ENCODE results near the gene ARFGEF3. TPM values are rescaled to one million over a fixed set of nuclear protein-coding genes. Genes with fewer than 3 reads are reported as not detected.

Gene ARFGEF3
- total RNA-seq, 2 donors from 2014 or later = 13.5 to 21.8 TPM

DNA sequence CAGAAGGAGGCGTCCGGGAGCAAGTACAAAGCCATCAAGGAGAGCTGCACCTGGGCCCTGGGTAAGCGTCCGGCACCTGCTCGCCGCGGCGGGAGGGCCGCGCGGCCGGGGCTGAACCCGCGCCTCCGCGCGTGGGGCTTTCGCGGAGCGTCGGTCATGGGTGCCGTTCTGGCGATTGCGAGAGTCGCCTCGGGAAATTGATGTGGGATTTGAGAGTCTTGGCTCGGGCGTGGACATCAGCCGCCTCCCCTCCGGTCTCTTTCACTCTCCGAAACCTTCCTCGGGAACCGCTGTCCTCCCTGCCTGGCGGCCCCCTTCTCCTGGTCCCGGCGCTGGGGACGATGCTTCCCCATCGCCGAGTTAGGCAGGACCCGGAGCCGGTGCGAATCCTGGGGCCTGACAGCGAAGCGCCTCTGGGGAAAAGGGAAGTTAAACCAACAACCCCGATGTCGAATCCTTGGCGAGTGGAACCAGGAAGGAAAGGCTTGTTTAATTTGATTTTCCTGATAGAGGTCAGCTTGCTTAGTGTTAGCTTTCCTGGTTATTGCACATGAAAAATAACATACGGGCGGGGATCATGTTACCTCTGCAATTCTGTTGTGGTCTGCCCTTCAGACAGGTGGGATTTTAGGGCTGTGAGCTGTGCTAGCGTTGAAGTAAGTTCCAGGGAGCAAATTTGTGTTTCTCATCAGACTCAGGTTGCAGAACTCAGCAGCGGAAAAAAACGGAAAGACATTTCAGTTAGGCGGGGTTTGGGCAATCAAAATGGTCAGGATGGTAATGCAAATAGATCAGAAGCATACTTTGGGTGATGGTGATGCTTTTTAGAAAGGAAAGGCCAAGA lies 594 bp downstream of the ARFGEF3 start:
- ATAC-seq = peak; percentile 70

GRCh38 chr6:138162955-138163575 lies 1.3 kb downstream of the ARFGEF3 start:
- no peak for ATAC-seq
- WGBS, 2 donors = 36 to 38% methylated on average over 5 of the region's 5 CpGs
- H3K27ac ChIP-seq = peak overlapping the region in 2 of 4 donors; percentile 84 to 95
- TF ChIP-seq CTCF (IDR thresholded peaks at IDR 0.05) (no peak), POLR2A (IDR thresholded peaks at IDR 0.05) (no peak)
- H3K4me3 ChIP-seq = peak overlapping the region in 1 of 2 donors; percentile 57
- H3K9me3 ChIP-seq = no peaks in the 10 kb centered on the region
- no peak for DNase-seq
- H3K36me3 ChIP-seq (replicated peaks in 1 of 2; ENCODE audit: insufficient read depth in 1 of 2, low read depth in 2 of 2) = no peaks in the 10 kb centered on the region
- intact Hi-C loops (cut with DNase I) = no loop called here
- H3K4me1 ChIP-seq = peaks cover 30% of the 10 kb centered on the region
- H3K27me3 ChIP-seq = no peaks in the 10 kb centered on the region

More for the DNA sequence above, 594 bp downstream of the ARFGEF3 start:
- H3K27me3 ChIP-seq = no peaks in the 10 kb centered on the region
- peak in 2 of 3 donors; percentile 71 to 78 for TF ChIP-seq POLR2A (IDR thresholded peaks at IDR 0.05)
- TF ChIP-seq CTCF (IDR thresholded peaks at IDR 0.05) = no peak
- H3K36me3 ChIP-seq (replicated peaks in 1 of 2; ENCODE audit: insufficient read depth in 1 of 2, low read depth in 2 of 2) = no peaks in the 10 kb centered on the region
- 1 to 4% methylated on average over 28 to 53 of the region's 53 CpGs for WGBS, 2 donors
- H3K4me3 ChIP-seq = peak overlapping the region; percentile 57 to 77
- no peaks in the 10 kb centered on the region for H3K9me3 ChIP-seq
- H3K27ac ChIP-seq = peak overlapping the region; percentile 55 to 95 (median 86)
- peak; percentile 31 to 55 (median 48) for DNase-seq
- peaks cover 30% of the 10 kb centered on the region for H3K4me1 ChIP-seq
- intact Hi-C loops (cut with DNase I) = no loop called here

GRCh38 chr6:138175596-138175995 lies 13.9 kb downstream of the ARFGEF3 start:
- ATAC-seq (no peak), DNase-seq (no peak)
- Histone ChIP-seq H3K9me3 (peaks cover 0 to 4% (median 0%) of the 10 kb centered on the region in 3 donors), H3K27ac (no peak overlapping the region), H3K4me1 (no peaks in the 10 kb centered on the region), H3K4me3 (no peak overlapping the region), H3K36me3 (replicated peaks in 1 of 2; ENCODE audit: insufficient read depth in 1 of 2, low read depth in 2 of 2) (peaks cover 0 to 2% of the 10 kb centered on the region in 2 donors), H3K27me3 (no peaks in the 10 kb centered on the region)
- WGBS, 2 donors = 89 to 98% methylated on average over 2 of the region's 2 CpGs
- intact Hi-C loops (cut with DNase I) = no loop called here
- TF ChIP-seq CTCF (IDR thresholded peaks at IDR 0.05) = no peak
- TF ChIP-seq POLR2A (IDR thresholded peaks at IDR 0.05) = no peak

- intact Hi-C loops (cut with DNase I) = no loop called here
- Histone ChIP-seq H3K4me3 (no peak overlapping the region), H3K4me1 (no peaks in the 10 kb centered on the region), H3K9me3 (peaks cover 0 to 4% (median 0%) of the 10 kb centered on the region in 3 donors), H3K27me3 (no peaks in the 10 kb centered on the region), H3K27ac (no peak overlapping the region), H3K36me3 (replicated peaks in 1 of 2; ENCODE audit: insufficient read depth in 1 of 2, low read depth in 2 of 2) (peaks cover 0 to 2% of the 10 kb centered on the region in 2 donors)
- TF ChIP-seq CTCF (IDR thresholded peaks at IDR 0.05) (no peak), POLR2A (IDR thresholded peaks at IDR 0.05) (no peak)
- ATAC-seq (no peak), DNase-seq (no peak)
- WGBS, 2 donors = 95 to 98% methylated on average over 2 of the region's 2 CpGs
Measured at GRCh38 chr6:138176652-138177232, 15.0 kb downstream of the ARFGEF3 start.
